GM18505 (cell line): ENCODE data around the gene NMRK2.
"Not testable (repeated sequence)": the region's sequence is repeated elsewhere in the genome, so short reads cannot be mapped to it uniquely, and the experiment has no call there.

Source experiments
- ATAC-seq: cut with Tn5 transposase; IDR thresholded peaks from one replicate; pipeline ENCODE4 v1.9.1; 2021; ENCODE audit not compliant: unreplicated experiment
- POLR2A ChIP-seq: IDR thresholded peaks from 4 replicates; pipeline ENCODE4 v1.6.1; 2011; ENCODE audit warnings: borderline replicate concordance; ENCODE audit not compliant: insufficient read depth, insufficient read length; ENCODE audit errors: extremely low read depth

The NMRK2 gene

DNA sequence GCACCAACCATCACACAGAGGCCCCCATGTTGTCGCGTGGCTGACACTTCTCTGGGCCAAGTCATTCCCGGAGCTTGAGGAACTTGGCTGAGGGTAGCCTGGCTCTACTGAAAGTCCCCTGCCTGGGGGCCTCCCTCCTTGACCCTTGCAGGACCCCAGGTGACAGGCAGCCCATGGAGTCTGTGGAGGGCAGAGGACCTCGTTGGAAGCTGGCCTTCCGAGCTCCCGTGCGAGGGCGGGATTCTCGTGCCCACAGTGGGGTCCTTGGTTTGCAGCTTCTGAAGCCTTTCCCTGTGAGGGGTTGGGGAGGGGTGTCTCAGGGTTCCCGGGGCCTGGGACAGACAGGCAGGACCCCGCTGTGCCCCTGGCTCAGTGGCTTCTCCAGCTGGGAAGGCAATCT, 16.4 kb downstream of the NMRK2 start:
- ATAC-seq: no peak
- no peak for TF ChIP-seq POLR2A

DNA sequence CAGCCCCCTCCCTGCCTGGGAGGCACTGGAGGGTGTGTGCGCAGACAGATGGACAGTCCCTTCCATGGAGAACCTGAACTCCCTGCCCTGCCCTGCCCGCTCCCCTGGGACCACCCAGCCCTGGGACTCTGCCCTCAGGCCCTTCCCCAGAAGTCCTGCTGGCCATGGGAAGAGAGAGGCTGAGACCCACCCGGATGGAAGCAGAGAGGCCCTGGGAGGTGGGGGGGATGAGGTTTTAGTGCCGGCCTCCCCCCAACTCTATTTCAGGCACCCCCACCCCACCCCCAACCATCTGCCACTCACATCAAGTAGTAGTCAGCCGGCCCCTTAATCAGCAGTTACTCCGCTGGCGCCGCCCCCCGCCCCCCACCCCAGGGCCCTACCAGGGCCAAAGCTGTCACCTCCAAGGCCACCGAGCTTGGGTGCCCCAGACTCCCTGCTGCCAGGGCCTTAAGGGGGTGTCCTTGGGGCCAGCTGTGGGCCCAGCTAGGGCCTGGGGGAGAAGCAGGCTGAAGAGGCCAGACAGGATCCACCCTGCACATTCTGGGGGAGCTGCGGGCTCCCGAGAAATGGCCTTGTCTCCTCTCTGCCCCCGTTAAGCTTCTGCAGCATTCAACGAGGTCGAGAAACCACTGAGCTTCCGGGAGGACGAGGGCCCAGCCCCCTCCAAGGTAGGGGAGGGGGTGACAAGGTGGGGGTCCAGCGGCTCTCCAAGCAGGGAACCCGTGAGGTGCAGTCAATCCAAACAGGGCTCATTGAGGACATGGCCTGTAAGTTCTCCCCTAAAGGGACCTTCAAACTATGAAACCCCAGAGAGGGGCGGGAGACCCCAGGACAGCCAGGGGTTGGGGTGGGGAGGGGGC, 17.4 kb downstream of the NMRK2 start:
- TF ChIP-seq POLR2A: no peak
- ATAC-seq: no peak

DNA sequence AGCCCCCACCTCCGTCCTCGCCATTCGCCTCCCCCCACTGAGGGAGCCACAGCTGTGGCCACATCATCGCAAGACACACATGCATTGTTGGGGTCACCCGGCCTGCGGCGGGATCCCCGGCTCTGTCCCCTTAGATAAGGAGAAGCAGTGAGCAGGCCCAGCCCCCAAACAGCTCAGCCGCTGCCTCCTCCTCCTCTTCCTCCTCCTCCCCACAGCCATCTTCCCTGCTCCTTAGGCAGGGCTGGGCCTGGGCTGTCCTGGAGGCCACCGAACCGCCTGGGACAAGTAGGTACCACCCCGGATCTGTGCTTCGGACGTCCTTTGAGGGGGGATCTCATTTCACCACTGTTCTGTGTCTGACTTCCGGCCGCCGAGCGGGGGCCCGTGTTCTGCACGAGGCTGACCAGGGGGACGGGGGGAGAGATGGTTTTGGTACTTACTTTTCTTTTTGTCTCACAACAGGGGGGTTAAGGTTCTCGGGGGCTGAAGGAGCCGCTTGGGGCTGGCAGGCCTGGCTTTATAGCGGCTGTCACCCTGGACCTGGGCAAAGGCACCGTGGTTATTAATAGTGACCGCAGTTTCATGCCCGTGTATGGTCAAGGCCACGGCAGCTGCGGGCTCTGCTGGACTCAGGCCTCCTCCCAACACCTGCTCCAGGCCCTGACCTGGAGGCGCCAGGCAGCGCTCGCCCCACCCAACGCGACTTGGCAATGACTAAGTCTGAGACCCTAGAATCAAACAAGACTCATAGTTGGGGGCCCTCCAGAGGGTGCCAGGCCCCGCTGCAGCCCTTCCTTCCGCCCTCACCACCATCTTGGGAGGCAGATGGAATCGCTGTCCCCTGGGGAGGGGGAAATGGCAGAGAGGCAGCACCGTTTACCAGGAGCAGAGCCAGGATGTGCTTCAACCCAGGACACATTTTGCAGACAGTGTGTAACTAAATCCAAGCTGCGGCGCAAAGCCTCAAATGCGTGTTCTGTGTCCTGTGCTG, 18.3 kb downstream of the NMRK2 start:
- ATAC-seq: no peak
- no peak for TF ChIP-seq POLR2A

DNA sequence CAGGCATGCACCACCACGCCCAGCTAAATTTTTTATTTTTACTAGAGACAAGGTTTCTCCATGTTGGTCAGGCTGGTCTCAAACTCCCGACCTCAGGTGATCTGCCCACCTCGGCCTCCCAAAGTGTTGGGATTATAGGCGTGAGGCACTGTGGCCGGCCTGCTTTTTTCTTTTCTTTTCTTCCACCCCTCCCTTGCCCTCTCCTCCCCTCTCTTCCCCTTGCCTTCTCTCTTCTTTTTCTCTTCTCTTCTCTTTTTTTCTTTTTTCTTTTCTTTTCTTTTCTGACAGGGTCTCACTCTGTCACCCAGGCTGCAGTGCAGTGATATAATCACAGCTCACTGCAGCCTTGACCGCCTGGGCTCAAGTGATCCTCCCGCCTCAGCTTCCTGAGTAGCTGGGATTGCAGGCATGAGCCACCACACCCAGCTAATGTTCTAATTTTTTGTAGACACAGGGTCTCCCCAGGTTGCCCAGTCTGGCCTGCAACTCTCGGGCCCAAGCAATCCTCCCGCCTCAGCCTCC, 19.9 kb downstream of the NMRK2 start:
- not testable (repeated sequence) for ATAC-seq

DNA sequence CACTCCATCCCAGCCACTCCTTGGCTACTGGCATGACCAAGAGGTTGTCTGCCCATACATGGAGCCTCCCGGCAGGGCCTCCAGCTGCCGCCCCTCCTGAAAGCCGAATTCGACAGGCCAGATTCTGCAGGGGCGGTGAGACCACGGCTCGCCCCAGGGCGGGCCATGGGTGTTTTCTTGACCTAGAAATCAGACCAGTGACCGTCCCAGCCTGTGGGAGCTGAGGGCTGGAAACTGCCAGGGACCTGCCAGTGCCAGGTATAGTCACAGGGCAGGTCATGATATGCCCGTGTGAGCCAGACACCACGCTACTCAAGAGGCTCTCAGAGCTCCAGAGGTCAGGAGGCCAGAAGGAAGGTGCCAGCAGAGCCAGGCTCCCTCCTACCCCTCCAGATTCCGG, 21.2 kb downstream of the NMRK2 start:
- ATAC-seq: no peak
- TF ChIP-seq POLR2A: no peak

DNA sequence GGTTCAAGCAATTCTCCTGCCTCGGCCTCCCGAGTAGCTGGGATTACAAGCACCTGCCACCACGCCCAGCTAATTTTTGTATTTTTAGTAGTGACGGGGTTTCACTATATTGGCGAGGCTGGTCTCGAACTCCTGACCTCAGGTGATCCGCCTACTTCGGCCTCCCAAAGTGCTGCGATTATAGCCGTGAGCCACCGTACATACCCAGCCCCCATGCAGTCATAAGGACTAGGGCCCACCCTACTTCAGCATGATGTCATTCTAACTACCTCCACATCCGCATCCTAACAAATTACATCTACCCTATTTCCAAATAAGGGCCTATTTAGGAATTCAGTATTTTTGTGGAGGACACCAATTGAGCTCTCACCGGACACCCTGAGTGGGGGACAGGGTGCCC, 22.4 kb downstream of the NMRK2 start:
- ATAC-seq: not testable (repeated sequence)

DNA sequence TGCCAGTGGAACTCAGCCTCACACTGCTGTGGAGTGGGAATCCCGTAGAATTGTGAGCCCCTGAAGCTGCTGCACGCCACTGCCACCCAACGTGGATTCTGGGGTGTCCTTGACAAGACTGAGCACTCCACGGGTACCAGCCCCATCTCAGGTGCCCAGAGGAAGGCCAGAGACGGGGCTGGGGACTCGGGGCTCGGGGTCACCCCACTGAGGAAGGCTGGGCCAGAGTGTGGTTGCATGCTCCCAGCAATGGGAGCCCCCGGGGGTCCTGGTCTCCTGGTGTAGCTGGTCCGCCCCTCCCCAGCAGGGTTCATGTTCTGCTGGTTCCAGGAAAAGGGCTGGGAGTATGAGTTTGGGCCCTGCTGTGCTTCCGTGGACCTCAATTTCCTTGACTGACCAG, 22.8 kb downstream of the NMRK2 start:
- TF ChIP-seq POLR2A: no peak
- ATAC-seq: no peak

GRCh38 chr19:3958836-3959765, 26.2 kb downstream of the NMRK2 start:
- no peak for TF ChIP-seq POLR2A
- no peak for ATAC-seq

GRCh38 chr19:3959766-3960131, 26.9 kb downstream of the NMRK2 start:
- TF ChIP-seq POLR2A: no peak
- ATAC-seq: no peak

DNA sequence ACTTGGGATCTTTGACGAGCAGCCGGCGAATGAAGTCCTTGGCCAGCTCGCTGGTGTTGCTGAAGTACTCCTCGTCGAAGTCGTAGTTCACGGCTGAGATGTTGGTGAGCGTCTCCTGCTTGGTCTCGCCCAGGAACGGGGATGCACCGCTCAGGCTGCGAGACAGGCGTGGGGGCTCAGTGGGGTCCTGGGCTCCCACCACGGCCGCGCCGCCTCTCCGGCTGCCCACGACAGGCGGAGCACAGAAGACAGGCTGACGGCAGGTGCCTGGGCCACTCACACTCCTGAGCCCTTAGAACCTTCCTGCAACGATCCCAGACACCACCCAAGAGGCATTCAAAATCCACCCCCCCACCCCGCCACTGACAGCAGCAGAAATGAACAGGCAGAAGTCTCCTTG, 28.1 kb downstream of the NMRK2 start:
- TF ChIP-seq POLR2A: no peak
- no peak for ATAC-seq

DNA sequence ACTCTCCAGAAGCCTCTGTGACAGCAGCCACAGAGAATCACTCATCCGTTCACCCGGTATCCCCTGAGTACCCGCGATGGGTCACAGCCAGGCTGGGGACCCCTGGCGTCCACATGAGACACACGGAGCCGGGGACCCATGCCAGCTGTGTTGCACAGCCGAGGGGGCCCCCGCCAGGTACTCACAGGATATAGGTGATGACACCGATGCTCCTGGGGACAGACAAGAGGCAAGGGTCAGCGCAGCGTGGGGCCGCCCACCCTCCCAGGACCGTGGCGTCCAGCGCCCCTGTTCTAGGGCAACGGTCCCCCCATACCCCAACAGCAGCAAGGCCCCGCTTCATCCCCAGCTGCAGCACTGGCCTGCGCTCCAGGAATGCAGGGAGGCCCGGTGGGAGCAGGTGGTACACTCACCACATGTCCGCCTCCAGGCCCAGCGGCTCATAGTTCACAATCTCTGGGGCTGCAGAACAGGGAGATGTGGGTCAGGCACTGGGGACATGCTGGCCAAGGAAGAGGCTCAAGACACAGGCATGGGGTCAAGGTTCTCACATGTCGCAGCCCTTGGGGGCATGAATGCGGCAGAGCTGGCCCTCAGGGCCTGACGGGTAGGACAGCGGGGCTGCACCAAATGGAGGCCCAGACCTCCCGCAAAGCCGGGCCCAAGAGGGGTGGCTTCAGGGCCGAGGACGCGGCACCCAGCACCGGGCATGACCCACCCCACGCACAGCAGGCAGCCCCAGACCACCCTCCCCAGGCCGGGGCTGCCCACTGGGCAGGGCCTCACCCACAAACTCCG, 30.8 kb downstream of the NMRK2 start:
- no peak for ATAC-seq
- no peak for TF ChIP-seq POLR2A
